ENCODE measurements around the gene KRTAP10-9. TPM values are rescaled to one million over a fixed set of nuclear protein-coding genes. Genes with fewer than 3 reads are reported as not detected.

Gene KRTAP10-9, protein sequence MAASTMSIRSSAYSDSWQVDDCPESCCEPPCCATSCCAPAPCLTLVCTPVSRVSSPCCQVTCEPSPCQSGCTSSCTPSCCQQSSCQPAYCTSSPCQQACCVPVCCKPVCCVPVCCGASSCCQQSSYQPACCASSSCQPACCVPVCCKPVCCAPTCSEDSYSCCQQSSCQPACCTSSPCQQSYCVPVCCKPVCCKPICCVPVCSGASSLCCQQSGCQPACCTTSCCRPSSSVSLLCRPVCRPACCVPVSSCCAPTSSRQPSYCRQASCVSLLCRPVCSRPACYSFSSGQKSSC
- total RNA-seq (2022) = not detected in 2 replicates
- Bru-seq, nascent RNA = not detected
- not detected for BruChase-seq, experiment 1, labeled RNA remaining after a 2-hour chase
- BruChase-seq, experiment 2, labeled RNA remaining after a 6-hour chase = not detected
- long read RNA-seq = 0 reads

DNA sequence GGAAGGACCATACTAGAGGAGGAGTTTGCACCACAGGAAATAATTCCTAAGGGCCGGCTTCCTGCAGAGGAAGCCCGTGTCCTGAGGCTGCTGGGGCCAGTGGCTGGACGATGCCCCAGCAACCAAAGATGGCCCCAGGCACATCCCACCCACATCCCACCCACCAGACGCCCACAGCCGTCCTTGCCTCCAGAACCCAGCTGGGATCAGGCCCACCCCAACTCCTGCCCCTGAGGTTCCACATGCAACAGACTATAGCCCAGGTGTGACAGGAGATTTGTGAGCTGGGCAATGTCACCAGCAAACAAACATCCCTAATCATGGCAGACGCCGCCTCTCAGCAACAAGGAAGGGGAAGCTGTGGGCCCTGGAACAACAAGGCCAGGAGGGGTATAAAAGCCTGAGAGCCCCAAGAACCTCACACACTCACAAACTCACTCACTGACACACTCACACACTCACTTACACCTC, at the start of gene KRTAP10-9:
Gene KRTAP10-9 (plus strand): TSS at position 421 of the 471 bp plus-strand sequence. CDS start 79 bp downstream, outside the sequence.
- H3K27me3 Mint-ChIP-seq (ENCODE audit: insufficient read depth, unreplicated experiment) = no peaks in the 10 kb centered on the region
- no peak for TF ChIP-seq CTCF (IDR thresholded peaks at IDR 0.05; ENCODE audit: insufficient read depth in 1 of 2, low read depth in 1 of 2, low read length in 1 of 2, severe bottlenecking in 1 of 2, unreplicated experiment in 1 of 2)
- CTCF ChIA-PET = no interaction called here

GRCh38 chr21:44578371-44579055, 48.4 kb upstream of the KRTAP10-9 start:
- peaks cover 18% of the 10 kb centered on the region for H3K9me3 ChIP-seq
- H3K36me3 ChIP-seq (ENCODE audit: control insufficient read depth, insufficient read depth, low read length) = no peaks in the 10 kb centered on the region
- no peaks in the 10 kb centered on the region for H3K4me1 ChIP-seq
- no peak overlapping the region for H3K4me3 ChIP-seq (ENCODE audit: low read depth, low read length)
- Mint-ChIP-seq H3K4me1 (ENCODE audit: low read depth, unreplicated experiment) (peaks cover 8% of the 10 kb centered on the region), H3K4me3 (ENCODE audit: unreplicated experiment) (no peak overlapping the region), H3K9me3 (ENCODE audit: unreplicated experiment) (peaks cover 54% of the 10 kb centered on the region), H3K36me3 (ENCODE audit: insufficient read depth, unreplicated experiment) (peaks cover 5% of the 10 kb centered on the region), H3K27ac (ENCODE audit: unreplicated experiment) (no peak overlapping the region), H3K27me3 (ENCODE audit: insufficient read depth, unreplicated experiment) (no peaks in the 10 kb centered on the region)
- no TSS peak for BruUV-seq (replicated peaks)
- ChIA-PET CTCF (no interaction called here), POLR2A (no interaction called here)
- no peak for TF ChIP-seq CTCF (IDR thresholded peaks at IDR 0.05; ENCODE audit: insufficient read depth in 1 of 2, low read depth in 1 of 2, low read length in 1 of 2, severe bottlenecking in 1 of 2, unreplicated experiment in 1 of 2)
- intact Hi-C loops (cut with micrococcal nuclease; ENCODE audit: unreplicated experiment) = no loop called here
- no peaks in the 10 kb centered on the region for H3K27me3 ChIP-seq (replicated peaks; ENCODE audit: control insufficient read depth, insufficient read depth, low read length)
- DNase-seq = no peak

More for the DNA sequence above, at the start of gene KRTAP10-9:
- Histone ChIP-seq H3K36me3 (ENCODE audit: control insufficient read depth, insufficient read depth, low read length) (no peaks in the 10 kb centered on the region), H3K27me3 (replicated peaks; ENCODE audit: control insufficient read depth, insufficient read depth, low read length) (no peaks in the 10 kb centered on the region), H3K4me3 (ENCODE audit: low read depth, low read length) (no peak within 1 kb of the TSS), H3K4me1 (no peaks in the 10 kb centered on the region), H3K9me3 (peaks cover 16% of the 10 kb centered on the region; the same call in 1 of the 2 replicates)
- H3K4me3 Mint-ChIP-seq (ENCODE audit: unreplicated experiment) = no peak within 1 kb of the TSS
- H3K36me3 Mint-ChIP-seq (ENCODE audit: insufficient read depth, unreplicated experiment) = no peaks in the 10 kb centered on the region
- intact Hi-C loops (cut with micrococcal nuclease; ENCODE audit: unreplicated experiment) = no loop called here
- no TSS peak for BruUV-seq (replicated peaks)
- no peak for DNase-seq
- H3K27ac Mint-ChIP-seq (ENCODE audit: unreplicated experiment) = no peak within 1 kb of the TSS
- POLR2A ChIA-PET = no interaction called here
- peaks cover 53% of the 10 kb centered on the region for H3K9me3 Mint-ChIP-seq (ENCODE audit: unreplicated experiment)
- H3K4me1 Mint-ChIP-seq (ENCODE audit: low read depth, unreplicated experiment) = no peaks in the 10 kb centered on the region

DNA sequence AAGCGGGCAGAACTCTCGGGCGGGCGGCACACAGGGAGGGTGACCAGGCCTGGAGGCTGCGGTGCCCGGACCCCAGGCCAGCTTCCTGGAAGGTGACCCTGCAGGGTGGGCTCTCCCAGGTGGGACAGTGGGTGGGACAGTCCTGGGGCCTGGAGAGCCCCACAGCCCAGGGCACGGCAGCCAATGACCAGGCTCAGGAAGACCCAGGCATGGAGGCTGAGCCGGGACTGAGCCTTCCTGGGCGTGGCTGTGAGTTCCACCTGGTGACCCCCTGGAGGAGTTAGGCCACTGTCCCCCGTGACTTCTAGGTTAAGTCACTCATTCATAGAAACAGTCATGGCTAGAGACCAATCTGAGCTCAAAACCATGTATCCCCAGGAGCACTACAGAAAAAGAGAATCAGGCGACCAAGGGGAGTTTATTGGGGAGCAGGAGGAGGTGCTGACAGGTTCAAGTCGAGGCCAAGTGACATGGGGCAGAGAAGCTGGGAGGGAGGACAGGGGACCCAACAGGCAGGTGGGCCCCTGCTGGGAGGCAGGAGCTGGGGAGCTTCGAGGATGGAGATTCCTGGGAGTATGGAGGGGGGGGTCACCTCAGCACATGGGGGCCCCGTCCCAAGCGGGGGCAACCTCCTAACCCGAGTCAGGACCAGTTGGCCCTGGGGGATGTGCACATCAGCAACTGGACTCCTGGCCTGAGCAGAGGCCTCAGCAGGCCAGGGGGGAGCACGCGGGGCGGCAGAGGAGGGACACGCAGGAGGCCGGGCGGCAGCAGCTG, 47.6 kb upstream of the KRTAP10-9 start:
- H3K27me3 ChIP-seq (replicated peaks; ENCODE audit: control insufficient read depth, insufficient read depth, low read length) = no peaks in the 10 kb centered on the region
- POLR2A ChIA-PET = no interaction called here
- Mint-ChIP-seq H3K27me3 (ENCODE audit: insufficient read depth, unreplicated experiment) (no peaks in the 10 kb centered on the region), H3K9me3 (ENCODE audit: unreplicated experiment) (peaks cover 54% of the 10 kb centered on the region), H3K27ac (ENCODE audit: unreplicated experiment) (no peak overlapping the region), H3K36me3 (ENCODE audit: insufficient read depth, unreplicated experiment) (peaks cover 5% of the 10 kb centered on the region), H3K4me1 (ENCODE audit: low read depth, unreplicated experiment) (peaks cover 8% of the 10 kb centered on the region), H3K4me3 (ENCODE audit: unreplicated experiment) (no peak overlapping the region)
- intact Hi-C loops (cut with micrococcal nuclease; ENCODE audit: unreplicated experiment) = no loop called here
- H3K36me3 ChIP-seq (ENCODE audit: control insufficient read depth, insufficient read depth, low read length) = no peaks in the 10 kb centered on the region
- CTCF ChIA-PET = no interaction called here
- no TSS peak for BruUV-seq (replicated peaks)
- H3K4me1 ChIP-seq = no peaks in the 10 kb centered on the region
- H3K9me3 ChIP-seq = peaks cover 18% of the 10 kb centered on the region
- DNase-seq = no peak
- no peak for TF ChIP-seq CTCF (IDR thresholded peaks at IDR 0.05; ENCODE audit: insufficient read depth in 1 of 2, low read depth in 1 of 2, low read length in 1 of 2, severe bottlenecking in 1 of 2, unreplicated experiment in 1 of 2)
- no peak overlapping the region for H3K4me3 ChIP-seq (ENCODE audit: low read depth, low read length)

All from Caco-2 (cell line).